Measurements from ENCODE around the gene NTSR2.

- TF ChIP-seq CTCF (conservative IDR thresholded peaks at IDR 0.05; ENCODE audit: low read depth in 2 of 2) (no peak), ZNF114 (CRISPR knock-in tag; IDR thresholded peaks at IDR 0.05) (no peak), REST (IDR thresholded peaks at IDR 0.05; ENCODE audit: unreplicated experiment) (no peak), EZH2 (IDR thresholded peaks at IDR 0.05; ENCODE audit: low read depth, unreplicated experiment) (no peak), STAT1 (IDR thresholded peaks at IDR 0.05; ENCODE audit: unreplicated experiment) (no peak), POLR2AphosphoS5 (IDR thresholded peaks at IDR 0.05; ENCODE audit: low read depth) (no peak), EZH2phosphoT487 (IDR thresholded peaks at IDR 0.05; ENCODE audit: unreplicated experiment) (no peak), ZNF331 (CRISPR knock-in tag; IDR thresholded peaks at IDR 0.05; ENCODE audit: low read depth) (no peak), JUNB (IDR thresholded peaks at IDR 0.05; ENCODE audit: unreplicated experiment) (no peak), ETS1 (IDR thresholded peaks at IDR 0.05) (no peak), CREB1 (CRISPR knock-in tag; IDR thresholded peaks at IDR 0.05; ENCODE audit: low read depth) (no peak), ZNF462 (CRISPR knock-in tag; IDR thresholded peaks at IDR 0.05) (no peak)
These were observed 51.8 kb downstream of the NTSR2 start for GRCh38 chr2:11617984-11618707.
